H1 (cell line): ENCODE measurements around the gene NUDCD2. TPM values are rescaled to one million over a fixed set of nuclear protein-coding genes. Genes with fewer than 3 reads are reported as not detected.

Experiments
- BCL11A ChIP-seq, 2 experiments: IDR thresholded peaks; one replicate each; pipeline ENCODE4 v1.6.1; 2011; ENCODE audit warnings: low read depth in 2 of 2, low read length in 2 of 2, mild to moderate bottlenecking in 2 of 2
- KDM1A ChIP-seq: fragments of 200-600, 300-600 bp; sonication (generic); IDR thresholded peaks from 2 replicates; pipeline ENCODE4 v1.7.1; 2016; ENCODE audit warnings: mild to moderate bottlenecking, low read length, borderline replicate concordance
- PHF8 ChIP-seq: fragments of 200-600 bp; sonication (generic); conservative IDR thresholded peaks from 2 replicates; pipeline ENCODE4 v1.7.1; 2012; ENCODE audit warnings: low read depth, mild to moderate bottlenecking, inconsistent platforms, low read length, moderate library complexity
- SRF ChIP-seq: IDR thresholded peaks from 2 replicates; pipeline ENCODE4 v1.6.1; 2011; ENCODE audit warnings: mild to moderate bottlenecking, low read depth, low read length, moderate library complexity
- TAF1 ChIP-seq: IDR thresholded peaks from 2 replicates; pipeline ENCODE4 v1.6.1; 2011; ENCODE audit warnings: mild to moderate bottlenecking, low read depth, low read length
- YY1 ChIP-seq: IDR thresholded peaks from 2 replicates; pipeline ENCODE4 v1.6.1; 2011; ENCODE audit warnings: low read depth, mild to moderate bottlenecking, low read length
- polyA plus RNA-seq, 7 experiments: library from polyadenylated mRNA; depleted of rRNA in 3 of 7; stranded (reverse) in 5 of 7; unstranded in 2 of 7; fragments of >200 nt in 5 of 7; fragments of 200-250 nt in 2 of 7; gene quantifications; 1 replicate in 5 of 7; 2 replicates in 1 of 7; 4 replicates in 1 of 7; pipeline versions ENCODE4 v1.2.1 to v1.2.3, GENCODE V29; 2011 to 2013; ENCODE audit warnings: missing spikeins in 2 of 7, mixed read lengths in 2 of 7
- total RNA-seq: library from RNA; stranded (reverse); fragmentation: NEBNext Ultra II Directional; extraction: Animal tissue kit (Norgen Biotek cat#: 25700); gene quantifications from 2 replicates; pipeline ENCODE4 v1.2.1, GENCODE V29; 2021

Gene NUDCD2
- total and polyA plus RNA-seq, 2 of the 8 experiments (the other 6 are each of a cell fraction or from before 2014, with no cell fraction given), result 12.2 to 59.5 TPM

GRCh38 chr5:163478126-163478981 is 18.5 kb upstream of the NUDCD2 start (continued):
- TF ChIP-seq PHF8 (no peak), YY1 (no peak), SRF (no peak), BCL11A (IDR thresholded peaks at IDR 0.05; ENCODE audit: low read depth in 2 of 2, low read length in 2 of 2) (no peak), TAF1 (no peak), KDM1A (no peak)
- TF ChIP-seq, all 59 proteins: peak for 0
